Sigmoid colon (tissue), 7 donors: Measurements from ENCODE around the gene TBX4. TPM values are rescaled to one million over a fixed set of nuclear protein-coding genes. Genes with fewer than 3 reads are reported as not detected.

Experiments
- DNase-seq: peaks from one replicate; pipeline ENCODE4 v3.0.0-alpha.2; 2019
- H3K27ac ChIP-seq, 4 donors: fragments of 200-600 bp; sonication (generic); one replicate each; pipeline ENCODE4 v1.5.1; 2016 to 2019; ENCODE audit warnings: mild to moderate bottlenecking in 1 of 4
- H3K27me3 ChIP-seq, 3 donors: fragments of 200-600 bp; sonication (generic); one replicate each; pipeline ENCODE4 v1.5.1; 2019; ENCODE audit warnings: mild to moderate bottlenecking in 1 of 3
- H3K36me3 ChIP-seq, 4 donors: fragments of 200-600 bp; sonication (generic); one replicate each; pipeline ENCODE4 v1.5.1; 2016 to 2019
- H3K4me1 ChIP-seq, 4 donors: fragments of 200-600 bp; sonication (generic); one replicate each; pipeline ENCODE4 v1.5.1; 2017 to 2019
- H3K4me3 ChIP-seq, 4 donors: fragments of 200-600 bp; sonication (generic); one replicate each; pipeline ENCODE4 v1.5.1; 2017 to 2019; ENCODE audit warnings: mild to moderate bottlenecking in 2 of 4, moderate library complexity in 1 of 4
- H3K9me3 ChIP-seq, 4 donors: fragments of 200-600 bp in 3 of 4; sonication (generic) in 3 of 4; one replicate each; pipeline versions ENCODE4 v1.5.1 to v1.6.1; 2013 to 2019
- EP300 ChIP-seq, 4 donors: sonication (generic); formaldehyde crosslinking; IDR thresholded peaks; one replicate each; pipeline ENCODE4 v1.6.1; 2017; ENCODE audit warnings: antibody characterized with exemption in 4 of 4
- POLR2A ChIP-seq, 2 donors: fragments of 450-650 bp; IDR thresholded peaks; one replicate each; pipeline ENCODE4 v1.6.1; 2016; ENCODE audit warnings: antibody characterized with exemption in 2 of 2, mild to moderate bottlenecking in 2 of 2, moderate library complexity in 2 of 2
- POLR2AphosphoS5 ChIP-seq, 4 donors: sonication (generic); formaldehyde crosslinking; IDR thresholded peaks; one replicate each; pipeline ENCODE4 v1.6.1; 2017; ENCODE audit warnings: antibody characterized with exemption in 4 of 4
- WGBS, 2 donors: extraction: QIAGEN DNeasy Blood & Tissue Kit; methylation state at CpG; one replicate each; pipeline ENCODE4 v1.1.7; 2013; 5-methylcytosine and 5-hydroxymethylcytosine counted together
- intact Hi-C: fragments of 100-400 bp; cut with DNase I; formaldehyde crosslinking; loops from one replicate; pipeline ENCODE4 v1.15.1; 2023
- polyA plus RNA-seq, 3 donors: library from polyadenylated mRNA; stranded (reverse); fragments of 200-250 nt; gene quantifications; one replicate each; pipeline ENCODE4 v1.2.3, GENCODE V29; 2013
- total RNA-seq, 4 donors: library from RNA; depleted of rRNA; stranded (reverse); fragments of >200 nt; gene quantifications; one replicate each; pipeline ENCODE4 v1.1.0, GENCODE V29; 2016
- TF ChIP-seq, protein P1 (sequence below), 4 experiments: fragments of 450-650 bp in 3 of 4; fragments of 200-600 bp in 1 of 4; IDR thresholded peaks; one replicate each; pipeline ENCODE4 v1.5.1; 2016 to 2019; ENCODE audit warnings: antibody characterized with exemption in 4 of 4, mild to moderate bottlenecking in 3 of 4, moderate library complexity in 2 of 4
- donor health status: healthy with polysubstance abuse.
- donor health status: Bipolar disorder and iron deficiency.
- donor health status: healthy.

The TBX4 gene
- total and polyA plus RNA-seq, 7 donors, result not detected

DNA sequence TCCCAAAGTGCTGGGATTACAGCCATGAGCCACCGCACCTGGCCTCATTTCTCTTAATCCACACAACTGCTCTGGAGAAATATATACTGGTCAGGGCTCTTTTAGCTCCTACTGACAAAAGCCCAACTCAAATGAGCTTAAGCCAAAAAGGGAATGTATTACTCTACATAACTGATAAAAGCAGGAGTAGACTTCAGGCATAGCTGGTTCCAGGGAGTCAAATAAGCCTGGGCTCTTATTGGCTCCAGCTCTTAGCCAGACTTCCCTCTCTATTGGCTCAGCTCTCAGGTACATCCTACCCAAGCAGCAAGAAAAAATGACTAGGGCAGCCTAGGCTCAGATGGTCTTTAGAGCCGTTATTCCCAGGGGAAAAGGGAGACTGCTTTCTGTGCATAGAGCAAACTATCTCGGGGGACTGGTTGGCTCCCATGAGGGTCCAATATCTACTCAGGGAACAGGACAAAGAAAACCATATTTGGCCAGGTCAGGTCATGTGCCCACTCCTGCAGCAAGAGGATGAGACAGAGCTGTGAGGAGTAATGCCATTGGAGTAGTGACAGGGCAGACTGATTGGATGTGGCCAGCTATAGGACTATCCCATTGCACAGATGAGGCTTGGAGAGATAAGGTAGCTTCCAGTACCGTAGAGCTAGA is 31.4 kb upstream of the TBX4 start:
- 86 to 94% methylated on average over 4 of the region's 4 CpGs for WGBS, 2 donors
- Histone ChIP-seq H3K27ac (no peak overlapping the region), H3K4me1 (peaks cover 0 to 8% (median 8%) of the 10 kb centered on the region in 4 donors), H3K36me3 (no peaks in the 10 kb centered on the region), H3K9me3 (no peaks in the 10 kb centered on the region), H3K4me3 (no peak overlapping the region), H3K27me3 (peaks cover 0 to 73% (median 3%) of the 10 kb centered on the region in 3 donors)
- DNase-seq, result no peak
- intact Hi-C loops, result no loop called here
- TF ChIP-seq POLR2AphosphoS5 (IDR thresholded peaks at IDR 0.05) (no peak), EP300 (IDR thresholded peaks at IDR 0.05) (no peak), POLR2A (IDR thresholded peaks at IDR 0.05) (no peak)
- TF ChIP-seq, protein P1, sequence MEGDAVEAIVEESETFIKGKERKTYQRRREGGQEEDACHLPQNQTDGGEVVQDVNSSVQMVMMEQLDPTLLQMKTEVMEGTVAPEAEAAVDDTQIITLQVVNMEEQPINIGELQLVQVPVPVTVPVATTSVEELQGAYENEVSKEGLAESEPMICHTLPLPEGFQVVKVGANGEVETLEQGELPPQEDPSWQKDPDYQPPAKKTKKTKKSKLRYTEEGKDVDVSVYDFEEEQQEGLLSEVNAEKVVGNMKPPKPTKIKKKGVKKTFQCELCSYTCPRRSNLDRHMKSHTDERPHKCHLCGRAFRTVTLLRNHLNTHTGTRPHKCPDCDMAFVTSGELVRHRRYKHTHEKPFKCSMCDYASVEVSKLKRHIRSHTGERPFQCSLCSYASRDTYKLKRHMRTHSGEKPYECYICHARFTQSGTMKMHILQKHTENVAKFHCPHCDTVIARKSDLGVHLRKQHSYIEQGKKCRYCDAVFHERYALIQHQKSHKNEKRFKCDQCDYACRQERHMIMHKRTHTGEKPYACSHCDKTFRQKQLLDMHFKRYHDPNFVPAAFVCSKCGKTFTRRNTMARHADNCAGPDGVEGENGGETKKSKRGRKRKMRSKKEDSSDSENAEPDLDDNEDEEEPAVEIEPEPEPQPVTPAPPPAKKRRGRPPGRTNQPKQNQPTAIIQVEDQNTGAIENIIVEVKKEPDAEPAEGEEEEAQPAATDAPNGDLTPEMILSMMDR (IDR thresholded peaks at IDR 0.05), result no peak

DNA sequence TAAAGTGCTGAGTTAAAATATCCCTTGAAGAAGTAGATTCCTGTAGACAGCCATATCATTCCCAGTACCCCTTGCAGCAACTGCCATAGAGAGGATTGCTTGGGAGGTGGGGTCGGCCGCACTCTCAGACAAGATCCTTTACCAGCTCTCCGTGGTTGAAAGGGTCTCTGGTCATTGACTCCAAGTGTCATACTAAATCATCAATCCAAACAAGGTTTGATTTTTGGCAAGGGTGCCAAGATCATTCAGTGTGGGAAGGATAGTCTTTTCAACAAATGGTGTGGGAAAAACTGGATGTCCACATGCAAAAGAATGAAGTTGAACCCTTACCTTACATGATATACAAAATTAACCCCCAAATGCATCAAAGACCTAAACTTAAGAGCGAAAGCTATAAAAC is 30.8 kb upstream of the TBX4 start:
- DNase-seq, result no peak
- TF ChIP-seq, protein P1 (IDR thresholded peaks at IDR 0.05), result no peak
- TF ChIP-seq POLR2A (IDR thresholded peaks at IDR 0.05), result no peak
- TF ChIP-seq POLR2AphosphoS5 (IDR thresholded peaks at IDR 0.05), result no peak
- TF ChIP-seq EP300 (IDR thresholded peaks at IDR 0.05), result no peak
- intact Hi-C loops, result no loop called here
- WGBS, 2 donors, result 87 to 91% methylated on average over 4 of the region's 4 CpGs
- peaks cover 0 to 7% (median 7%) of the 10 kb centered on the region in 4 donors for H3K4me1 ChIP-seq
- H3K9me3 ChIP-seq, result no peaks in the 10 kb centered on the region
- no peak overlapping the region for H3K27ac ChIP-seq
- no peak overlapping the region for H3K4me3 ChIP-seq
- H3K27me3 ChIP-seq, result peaks cover 0 to 73% (median 3%) of the 10 kb centered on the region in 3 donors
- no peaks in the 10 kb centered on the region for H3K36me3 ChIP-seq

DNA sequence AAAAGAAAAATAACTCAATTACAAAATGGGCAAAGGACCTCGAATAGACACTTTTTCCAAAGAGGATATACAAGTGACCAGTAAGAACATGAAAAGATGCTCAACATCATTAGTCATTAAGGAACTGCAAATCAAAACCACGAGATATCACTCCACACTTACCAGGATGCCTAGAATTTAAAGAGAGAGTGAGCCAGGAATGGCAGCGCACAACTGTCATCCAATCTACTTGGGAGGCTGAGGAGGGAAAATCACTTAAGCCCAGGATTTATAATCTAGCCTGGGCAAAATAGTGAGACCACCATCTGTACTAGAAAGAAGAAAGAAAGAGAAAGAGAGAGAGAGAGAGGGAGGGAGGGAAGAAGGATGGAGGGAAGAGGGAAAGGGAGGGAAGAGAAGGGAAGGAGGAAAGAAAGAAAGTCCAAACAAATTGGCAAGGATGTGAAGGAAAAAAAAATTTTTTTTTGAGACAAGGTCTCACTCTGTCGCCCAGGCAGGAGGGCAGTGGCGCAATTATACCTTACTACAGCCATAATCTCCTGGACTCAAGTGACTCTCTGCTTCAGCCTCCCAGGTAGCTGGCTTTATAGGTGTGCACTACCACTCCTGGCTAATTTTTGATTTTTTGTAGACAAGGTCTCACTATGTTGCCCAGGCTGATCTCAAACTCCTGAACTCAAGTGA is 30.0 kb upstream of the TBX4 start:
- peaks cover 0 to 70% (median 3%) of the 10 kb centered on the region in 3 donors for H3K27me3 ChIP-seq
- 66 to 78% methylated on average over 5 of the region's 5 CpGs for WGBS, 2 donors
- no peak overlapping the region for H3K4me3 ChIP-seq
- no peaks in the 10 kb centered on the region for H3K36me3 ChIP-seq
- H3K9me3 ChIP-seq, result no peaks in the 10 kb centered on the region
- H3K4me1 ChIP-seq, result no peaks in the 10 kb centered on the region
- H3K27ac ChIP-seq, result no peak overlapping the region
- peak in 1 of 2 donors; percentile 19 for TF ChIP-seq POLR2A (IDR thresholded peaks at IDR 0.05)
- TF ChIP-seq EP300 (IDR thresholded peaks at IDR 0.05), result no peak
- TF ChIP-seq, protein P1 (IDR thresholded peaks at IDR 0.05), result no peak
- intact Hi-C loops, result no loop called here
- no peak for DNase-seq

DNA sequence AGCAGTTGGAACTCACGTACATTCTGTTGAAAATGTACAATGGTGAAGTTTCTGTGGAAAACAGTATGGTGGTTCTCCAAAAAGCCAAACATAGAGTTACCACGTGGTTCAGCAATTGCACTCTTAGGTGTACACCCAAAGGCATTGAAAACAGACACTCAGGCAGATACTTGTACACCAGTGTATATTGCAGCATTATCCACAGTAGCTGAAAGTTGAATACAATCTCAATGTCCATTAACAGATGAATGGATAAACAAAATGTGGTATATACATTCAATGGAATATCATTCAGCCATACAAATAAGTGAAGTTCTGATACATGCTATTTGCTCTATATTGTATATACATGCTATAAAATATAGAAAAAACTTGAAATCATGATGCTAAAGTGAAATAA is 29.4 kb upstream of the TBX4 start:
- TF ChIP-seq POLR2A (IDR thresholded peaks at IDR 0.05) (no peak), EP300 (IDR thresholded peaks at IDR 0.05) (no peak), POLR2AphosphoS5 (IDR thresholded peaks at IDR 0.05) (no peak)
- TF ChIP-seq, protein P1 (IDR thresholded peaks at IDR 0.05), result no peak
- intact Hi-C loops, result no loop called here
- no peak for DNase-seq
- Histone ChIP-seq H3K9me3 (no peaks in the 10 kb centered on the region), H3K27me3 (peaks cover 0 to 65% (median 3%) of the 10 kb centered on the region in 3 donors), H3K4me3 (no peak overlapping the region), H3K4me1 (no peaks in the 10 kb centered on the region), H3K36me3 (no peaks in the 10 kb centered on the region), H3K27ac (no peak overlapping the region)
- 44 to 51% methylated on average over 2 of the region's 2 CpGs for WGBS, 2 donors
